Measurements from ENCODE around the gene GAPT.

DNA sequence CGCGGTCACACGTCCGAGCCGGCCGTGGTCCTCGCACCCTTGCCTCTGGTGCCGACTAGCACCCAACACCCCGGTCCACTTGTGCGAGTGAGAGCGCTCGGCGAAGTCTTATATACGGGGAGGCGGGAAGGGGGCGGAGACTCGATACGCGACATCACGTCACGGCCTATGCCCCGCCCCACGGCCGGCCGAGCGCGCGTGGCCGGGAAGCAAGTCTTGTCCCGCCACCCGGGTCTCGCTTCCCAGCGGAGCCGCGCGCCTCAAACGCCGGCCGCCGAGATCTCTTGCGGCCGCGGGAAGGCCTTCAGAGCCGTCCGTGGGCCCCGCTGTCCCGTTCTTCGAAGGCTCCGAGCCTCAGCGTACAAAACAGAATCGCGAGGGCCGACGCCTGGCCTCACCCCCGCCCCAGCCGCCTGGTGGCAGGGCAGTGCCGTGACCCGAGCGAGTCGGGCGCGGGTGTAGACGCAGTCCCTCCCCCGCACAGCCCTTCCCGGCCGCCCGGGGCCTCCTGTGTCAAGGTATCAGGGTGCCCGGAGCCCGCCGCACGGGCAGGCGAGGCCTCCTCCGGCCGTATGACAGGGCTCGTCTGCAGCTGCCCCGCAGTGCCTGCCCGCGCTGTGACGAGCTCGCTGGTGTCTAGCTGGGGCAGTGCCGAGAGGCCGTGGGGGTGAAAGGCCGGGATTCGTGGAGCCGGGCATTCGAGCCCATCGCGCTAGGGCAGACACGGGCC, 31.1 kb upstream of the GAPT start, which contains the start of gene PLK2:
- peak in 1 of 2 donors; percentile 93 for TF ChIP-seq POLR2A (IDR thresholded peaks at IDR 0.05)
- TF ChIP-seq, protein P1, sequence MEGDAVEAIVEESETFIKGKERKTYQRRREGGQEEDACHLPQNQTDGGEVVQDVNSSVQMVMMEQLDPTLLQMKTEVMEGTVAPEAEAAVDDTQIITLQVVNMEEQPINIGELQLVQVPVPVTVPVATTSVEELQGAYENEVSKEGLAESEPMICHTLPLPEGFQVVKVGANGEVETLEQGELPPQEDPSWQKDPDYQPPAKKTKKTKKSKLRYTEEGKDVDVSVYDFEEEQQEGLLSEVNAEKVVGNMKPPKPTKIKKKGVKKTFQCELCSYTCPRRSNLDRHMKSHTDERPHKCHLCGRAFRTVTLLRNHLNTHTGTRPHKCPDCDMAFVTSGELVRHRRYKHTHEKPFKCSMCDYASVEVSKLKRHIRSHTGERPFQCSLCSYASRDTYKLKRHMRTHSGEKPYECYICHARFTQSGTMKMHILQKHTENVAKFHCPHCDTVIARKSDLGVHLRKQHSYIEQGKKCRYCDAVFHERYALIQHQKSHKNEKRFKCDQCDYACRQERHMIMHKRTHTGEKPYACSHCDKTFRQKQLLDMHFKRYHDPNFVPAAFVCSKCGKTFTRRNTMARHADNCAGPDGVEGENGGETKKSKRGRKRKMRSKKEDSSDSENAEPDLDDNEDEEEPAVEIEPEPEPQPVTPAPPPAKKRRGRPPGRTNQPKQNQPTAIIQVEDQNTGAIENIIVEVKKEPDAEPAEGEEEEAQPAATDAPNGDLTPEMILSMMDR (IDR thresholded peaks at IDR 0.05), result no peak
